ENCODE measurements around the gene PRDM16.

PRDM16 gene

DNA sequence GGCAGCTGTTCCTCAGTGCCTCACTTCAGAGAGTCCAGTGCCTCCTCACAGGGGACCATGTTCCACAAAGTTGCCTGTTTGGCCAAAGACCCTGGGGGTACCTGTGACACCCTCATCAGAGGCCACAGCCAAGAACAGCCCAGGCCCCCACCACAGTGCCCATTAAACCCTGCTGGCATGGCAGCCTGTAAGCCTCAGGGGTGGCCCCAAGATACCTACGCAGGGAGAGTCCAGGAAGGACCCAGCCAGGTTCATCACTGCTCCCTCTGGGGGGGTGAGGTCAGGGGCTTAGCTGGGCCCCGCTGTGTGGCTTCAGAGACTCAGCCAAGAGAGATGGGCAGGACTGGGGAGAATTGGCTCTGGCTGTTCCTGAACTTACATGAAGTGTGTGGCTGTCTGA, 19.1 kb upstream of the PRDM16 start:
- H2AFZ ChIP-seq (ENCODE audit: low read length) = no peak overlapping the region
- no peaks in the 10 kb centered on the region for H3K9me2 ChIP-seq (replicated peaks; ENCODE audit: low read depth, low read length)
- TF ChIP-seq, protein P1, sequence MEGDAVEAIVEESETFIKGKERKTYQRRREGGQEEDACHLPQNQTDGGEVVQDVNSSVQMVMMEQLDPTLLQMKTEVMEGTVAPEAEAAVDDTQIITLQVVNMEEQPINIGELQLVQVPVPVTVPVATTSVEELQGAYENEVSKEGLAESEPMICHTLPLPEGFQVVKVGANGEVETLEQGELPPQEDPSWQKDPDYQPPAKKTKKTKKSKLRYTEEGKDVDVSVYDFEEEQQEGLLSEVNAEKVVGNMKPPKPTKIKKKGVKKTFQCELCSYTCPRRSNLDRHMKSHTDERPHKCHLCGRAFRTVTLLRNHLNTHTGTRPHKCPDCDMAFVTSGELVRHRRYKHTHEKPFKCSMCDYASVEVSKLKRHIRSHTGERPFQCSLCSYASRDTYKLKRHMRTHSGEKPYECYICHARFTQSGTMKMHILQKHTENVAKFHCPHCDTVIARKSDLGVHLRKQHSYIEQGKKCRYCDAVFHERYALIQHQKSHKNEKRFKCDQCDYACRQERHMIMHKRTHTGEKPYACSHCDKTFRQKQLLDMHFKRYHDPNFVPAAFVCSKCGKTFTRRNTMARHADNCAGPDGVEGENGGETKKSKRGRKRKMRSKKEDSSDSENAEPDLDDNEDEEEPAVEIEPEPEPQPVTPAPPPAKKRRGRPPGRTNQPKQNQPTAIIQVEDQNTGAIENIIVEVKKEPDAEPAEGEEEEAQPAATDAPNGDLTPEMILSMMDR (conservative IDR thresholded peaks at IDR 0.05; ENCODE audit: low read length) = no peak
- no peak for TF ChIP-seq EZH2phosphoT487 (IDR thresholded peaks at IDR 0.05; ENCODE audit: borderline replicate concordance)
- H3K4me3 ChIP-seq (ENCODE audit: low read length, poor library complexity, severe bottlenecking) = no peak overlapping the region
- H3K4me1 ChIP-seq (ENCODE audit: insufficient read depth, low read length, poor library complexity, severe bottlenecking) = no peaks in the 10 kb centered on the region
- no peaks in the 10 kb centered on the region for H4K20me1 ChIP-seq (ENCODE audit: insufficient read depth, low read length, poor library complexity, severe bottlenecking)
- no peaks in the 10 kb centered on the region for H3K27me3 ChIP-seq (ENCODE audit: insufficient read depth, low read length, poor library complexity, severe bottlenecking)
- H3K36me3 ChIP-seq (ENCODE audit: insufficient read depth, low read length) = no peaks in the 10 kb centered on the region
- H3K4me2 ChIP-seq (ENCODE audit: low read depth, low read length, poor library complexity, severe bottlenecking) = no peak overlapping the region
- H3K9me3 ChIP-seq (ENCODE audit: insufficient read depth, low read depth, low read length) = no peaks in the 10 kb centered on the region
- no peaks in the 10 kb centered on the region for H3F3A ChIP-seq (ENCODE audit: low read depth)
- H3K79me2 ChIP-seq (ENCODE audit: insufficient read depth, low read length) = no peaks in the 10 kb centered on the region
- H3K9ac ChIP-seq (ENCODE audit: low read depth, low read length, poor library complexity, severe bottlenecking) = no peak overlapping the region

DNA sequence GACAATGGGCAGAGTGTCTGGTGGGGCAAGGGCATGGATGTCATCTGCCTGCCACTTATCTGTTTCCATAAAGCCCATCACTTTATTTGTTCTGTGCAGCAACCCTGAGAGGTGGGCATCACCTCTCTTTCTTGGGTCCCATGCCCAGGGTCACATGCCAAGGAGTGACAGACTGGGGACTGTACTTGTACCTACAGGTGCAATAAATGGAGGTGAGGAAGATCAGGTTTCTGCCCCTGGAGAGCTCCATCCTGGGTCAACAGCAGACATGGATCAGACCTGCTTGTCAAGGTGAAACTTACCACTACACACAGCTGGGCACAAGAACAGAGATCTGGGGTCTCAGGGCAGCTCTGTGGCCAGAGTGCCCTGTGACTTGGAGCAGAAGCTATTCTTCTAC, 18.4 kb upstream of the PRDM16 start:
- H2AFZ ChIP-seq (ENCODE audit: low read length) = no peak overlapping the region
- no peak overlapping the region for H3K9ac ChIP-seq (ENCODE audit: low read depth, low read length, poor library complexity, severe bottlenecking)
- no peak overlapping the region for H3K4me2 ChIP-seq (ENCODE audit: low read depth, low read length, poor library complexity, severe bottlenecking)
- H3K9me3 ChIP-seq (ENCODE audit: insufficient read depth, low read depth, low read length) = no peaks in the 10 kb centered on the region
- no peaks in the 10 kb centered on the region for H3K36me3 ChIP-seq (ENCODE audit: insufficient read depth, low read length)
- H3K79me2 ChIP-seq (ENCODE audit: insufficient read depth, low read length) = no peaks in the 10 kb centered on the region
- H3K9me2 ChIP-seq (replicated peaks; ENCODE audit: low read depth, low read length) = no peaks in the 10 kb centered on the region
- H3K4me3 ChIP-seq (ENCODE audit: low read length, poor library complexity, severe bottlenecking) = no peak overlapping the region
- H3K27me3 ChIP-seq (ENCODE audit: insufficient read depth, low read length, poor library complexity, severe bottlenecking) = no peaks in the 10 kb centered on the region
- H4K20me1 ChIP-seq (ENCODE audit: insufficient read depth, low read length, poor library complexity, severe bottlenecking) = no peaks in the 10 kb centered on the region
- H3F3A ChIP-seq (ENCODE audit: low read depth) = no peaks in the 10 kb centered on the region
- TF ChIP-seq EZH2phosphoT487 (IDR thresholded peaks at IDR 0.05; ENCODE audit: borderline replicate concordance) = no peak
- TF ChIP-seq, protein P1 (conservative IDR thresholded peaks at IDR 0.05; ENCODE audit: low read length) = no peak
- H3K4me1 ChIP-seq (ENCODE audit: insufficient read depth, low read length, poor library complexity, severe bottlenecking) = no peaks in the 10 kb centered on the region

DNA sequence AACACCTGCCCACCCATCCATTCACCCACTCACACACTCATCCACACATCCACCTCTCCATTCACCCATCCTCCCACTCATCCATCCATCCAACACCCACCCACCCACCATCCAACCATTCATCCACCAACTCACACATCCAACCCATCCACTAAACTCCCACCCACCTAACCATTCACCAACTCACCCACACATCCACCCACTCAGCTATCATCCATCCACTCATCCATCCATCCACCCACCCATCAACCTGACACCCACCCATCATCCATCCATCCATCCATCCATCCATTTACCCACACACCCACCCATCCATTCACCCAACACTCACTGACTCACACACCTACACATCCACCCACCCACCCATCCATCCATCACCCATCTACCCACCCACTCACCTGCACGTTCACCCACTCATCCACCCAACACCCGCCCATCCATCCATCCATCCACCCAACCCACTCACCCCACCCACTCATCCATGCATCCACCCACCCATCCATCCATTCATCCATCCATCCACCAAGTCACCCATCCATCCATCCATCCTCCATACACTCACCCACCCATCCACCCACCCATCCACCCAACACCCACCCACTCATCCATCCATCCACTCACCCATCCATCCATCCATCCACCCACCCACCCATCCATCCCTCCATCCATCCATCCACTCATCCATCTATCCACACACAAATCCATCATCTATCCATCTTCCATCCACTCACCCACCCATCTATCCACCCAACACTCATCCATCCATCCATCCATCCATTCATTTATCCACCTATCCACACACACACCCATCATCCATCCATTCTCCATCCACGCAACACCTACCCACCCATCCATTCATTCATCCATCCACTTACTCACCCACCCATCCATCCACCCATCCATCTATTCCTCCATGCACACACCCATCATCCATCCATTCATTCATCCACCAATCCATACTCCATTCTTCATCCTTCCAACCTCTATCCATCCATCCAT, 17.4 kb upstream of the PRDM16 start:
- Histone ChIP-seq H4K20me1 (ENCODE audit: insufficient read depth, low read length, poor library complexity, severe bottlenecking) (no peaks in the 10 kb centered on the region), H3K79me2 (ENCODE audit: insufficient read depth, low read length) (no peaks in the 10 kb centered on the region), H3F3A (ENCODE audit: low read depth) (no peaks in the 10 kb centered on the region), H3K27me3 (ENCODE audit: insufficient read depth, low read length, poor library complexity, severe bottlenecking) (no peaks in the 10 kb centered on the region), H3K4me2 (ENCODE audit: low read depth, low read length, poor library complexity, severe bottlenecking) (no peak overlapping the region), H3K4me3 (ENCODE audit: low read length, poor library complexity, severe bottlenecking) (no peak overlapping the region), H3K9me3 (ENCODE audit: insufficient read depth, low read depth, low read length) (no peaks in the 10 kb centered on the region), H3K4me1 (ENCODE audit: insufficient read depth, low read length, poor library complexity, severe bottlenecking) (no peaks in the 10 kb centered on the region), H3K9me2 (replicated peaks; ENCODE audit: low read depth, low read length) (no peaks in the 10 kb centered on the region), H2AFZ (ENCODE audit: low read length) (no peak overlapping the region), H3K36me3 (ENCODE audit: insufficient read depth, low read length) (no peaks in the 10 kb centered on the region), H3K9ac (ENCODE audit: low read depth, low read length, poor library complexity, severe bottlenecking) (no peak overlapping the region)
- TF ChIP-seq, protein P1 (conservative IDR thresholded peaks at IDR 0.05; ENCODE audit: low read length) = no peak
- no peak for TF ChIP-seq EZH2phosphoT487 (IDR thresholded peaks at IDR 0.05; ENCODE audit: borderline replicate concordance)
